ENCODE data around the gene GIT2. TPM values are rescaled to one million over a fixed set of nuclear protein-coding genes. Genes with fewer than 3 reads are reported as not detected.

The GIT2 gene
- total and polyA plus RNA-seq, 2 of the 8 experiments (the other 6 are each of a cell fraction or from before 2014, with no cell fraction given), result 9.6 to 20.7 TPM

DNA sequence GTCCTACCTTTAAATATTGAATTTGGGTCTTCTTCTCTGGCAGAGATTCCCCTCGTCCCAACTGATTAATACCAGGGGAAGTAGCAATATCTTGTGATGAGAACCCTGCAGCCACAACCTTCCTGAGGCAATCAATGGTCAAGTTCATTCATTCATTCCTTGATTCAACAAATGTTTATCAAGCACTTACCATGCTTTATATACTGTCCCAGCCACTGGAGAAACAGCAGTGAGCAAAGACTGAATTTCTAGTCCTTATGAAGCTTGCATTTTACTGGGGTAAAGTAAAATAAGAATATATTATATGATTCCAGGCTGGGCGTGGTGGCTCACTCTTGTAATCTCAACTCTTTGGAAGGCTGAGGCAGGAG lies 300 bp upstream of the GIT2 start:
- H3K27me3 ChIP-seq (replicated peaks in 1 of 4; ENCODE audit: control insufficient read depth in 3 of 4, extremely low read depth in 1 of 4, insufficient read depth in 3 of 4, low read length in 3 of 4), result peaks cover 0 to 9% (median 7%) of the 10 kb centered on the region in 4 experiments; a peak in 5 of 7 replicates
- H2BK5ac ChIP-seq (ENCODE audit: low read depth, low read length), result no peak overlapping the region
- H3K4me2 ChIP-seq (ENCODE audit: insufficient read depth in 1 of 2, low read depth in 2 of 2, low read length in 2 of 2), result peak overlapping the region; percentile 77 to 79
- peak overlapping the region; percentile 18 for H2BK120ac ChIP-seq (replicated peaks; ENCODE audit: low read depth, low read length)
- H3K79me2 ChIP-seq (ENCODE audit: control insufficient read depth in 1 of 2, insufficient read depth in 2 of 2, low read length in 2 of 2), result peaks cover 0 to 16% of the 10 kb centered on the region in 2 experiments; a peak in 2 of 4 replicates
- no peak overlapping the region for H3K14ac ChIP-seq (ENCODE audit: insufficient read length)
- H3K79me1 ChIP-seq (ENCODE audit: low read depth, low read length), result no peaks in the 10 kb centered on the region; the same call in 1 of the 2 replicates
- ChIA-PET CTCF (ENCODE audit: partially characterized antibody) (no interaction called here), POLR2A (ENCODE audit: partially characterized antibody) (no interaction called here)
- H2AFZ ChIP-seq (ENCODE audit: low read length), result peak overlapping the region; percentile 97
- H2BK20ac ChIP-seq (ENCODE audit: low read length), result no peak overlapping the region
- H3K36me3 ChIP-seq (ENCODE audit: control insufficient read depth in 2 of 4, insufficient read depth in 4 of 4, low read length in 3 of 4), result 0 out of 8 replicates have a peak, but pooled peaks cover 0 to 2% (median 0%) of the 10 kb centered on the region in 4 experiments
- H3K18ac ChIP-seq (ENCODE audit: extremely low read depth, low read length), result no peak overlapping the region
- TF ChIP-seq POLR2AphosphoS5 (IDR thresholded peaks at IDR 0.05; ENCODE audit: low read depth, low read length) (no peak), SIN3A (conservative IDR thresholded peaks at IDR 0.05 in 1 of 2, IDR thresholded peaks at IDR 0.05 in 1 of 2; ENCODE audit: low read depth in 1 of 2, low read length in 2 of 2) (0 out of 4 replicates have a peak, but pooled peaks of 1 of the 2 experiments have one; percentile 6)
- H3K4me3 ChIP-seq (ENCODE audit: extremely low read depth in 1 of 4, insufficient read depth in 2 of 4, low read depth in 3 of 4, low read length in 4 of 4), result peak overlapping the region; percentile 81 to 84 (median 82)
- no peak overlapping the region for H3K9ac ChIP-seq (replicated peaks in 1 of 4; ENCODE audit: extremely low read depth in 1 of 4, low read depth in 3 of 4, low read length in 3 of 4)
- no peak overlapping the region for H2AK5ac ChIP-seq (ENCODE audit: low read depth, low read length)
- H3K27ac ChIP-seq (ENCODE audit: low read depth, low read length), result peak overlapping the region; percentile 53; the same call in 1 of the 2 replicates
- FAIRE-seq (no peak), DNase-seq (ENCODE audit: low read depth in 1 of 2, low spot score in 2 of 2) (no peak)
- peaks cover 0 to 3% of the 10 kb centered on the region in 2 experiments for H4K20me1 ChIP-seq (replicated peaks in 1 of 2; ENCODE audit: control insufficient read depth in 1 of 2, insufficient read depth in 2 of 2, low read length in 2 of 2)
- no peak overlapping the region for H4K8ac ChIP-seq (ENCODE audit: extremely low read depth, insufficient read depth, low read length)
- no peak overlapping the region for H4K91ac ChIP-seq (replicated peaks; ENCODE audit: insufficient read length, low read length)
- H3K9me3 ChIP-seq (ENCODE audit: insufficient read depth in 2 of 2, low read depth in 1 of 2, low read length in 1 of 2), result no peaks in the 10 kb centered on the region
- peaks cover 17% of the 10 kb centered on the region for H3K23me2 ChIP-seq (ENCODE audit: low read depth, low read length)
- no peak overlapping the region for H3K56ac ChIP-seq (replicated peaks; ENCODE audit: insufficient read length, low read depth, low read length)
- peak overlapping the region; percentile 36 for H3K4ac ChIP-seq (replicated peaks; ENCODE audit: insufficient read length, low read depth, low read length)
- H2BK15ac ChIP-seq (ENCODE audit: low read length), result 0 out of 2 replicates have a peak overlapping the region, but pooled peaks have one; percentile 83
- peaks cover 2 to 8% (median 4%) of the 10 kb centered on the region in 4 experiments; a peak in 5 of 7 replicates for H3K4me1 ChIP-seq (replicated peaks in 1 of 4; ENCODE audit: control insufficient read depth in 3 of 4, insufficient read depth in 4 of 4, low read length in 3 of 4)
- H2BK12ac ChIP-seq (ENCODE audit: low read depth, low read length), result no peak overlapping the region
- 52% methylated on average over 2 of the region's 2 CpGs; no CpG with 5 or more reads in 1 of the 2 experiments for WGBS, 2 experiments (ENCODE audit: extremely low coverage in 1 of 2, insufficient coverage in 1 of 2, insufficient read length in 1 of 2, insufficient replicate concordance in 2 of 2, low coverage in 1 of 2, low lambda C conversion rate in 2 of 2, missing lambda C conversion rate in 1 of 2)
- H4K5ac ChIP-seq (ENCODE audit: insufficient read length, low read depth, low read length), result peak overlapping the region; percentile 75
- H3K23ac ChIP-seq (ENCODE audit: insufficient read length), result no peak overlapping the region
